ENCODE measurements around the gene TNFSF18. TPM values are rescaled to one million over a fixed set of nuclear protein-coding genes. Genes with fewer than 3 reads are reported as not detected.
A peak's percentile ranks its signal among the peaks of the same experiment; 100 is the strongest.

Gene TNFSF18
- total RNA-seq, 3 donors from 2014 or later (not counting 1 experiment from before 2014, with no cell fraction given), result 0.18 TPM; not detected in 2

GRCh38 chr1:173024543-173024942, 26.2 kb downstream of the TNFSF18 start:
- Mint-ChIP-seq H3K27me3 (ENCODE audit: low read depth in 2 of 2) (peaks cover 0 to 2% of the 10 kb centered on the region in 2 donors), H3K4me3 (no peak overlapping the region), H3K4me1 (no peaks in the 10 kb centered on the region), H3K27ac (no peak overlapping the region), H3K36me3 (no peaks in the 10 kb centered on the region), H3K9me3 (no peaks in the 10 kb centered on the region)
- Histone ChIP-seq H3K36me3 (ENCODE audit: control insufficient read depth, insufficient read depth, low read length) (no peaks in the 10 kb centered on the region), H3K27ac (ENCODE audit: low read length) (no peak overlapping the region), H3K9me3 (ENCODE audit: control insufficient read depth, insufficient read depth, low read length) (no peaks in the 10 kb centered on the region), H3K27me3 (ENCODE audit: control insufficient read depth, insufficient read depth, low read length) (no peaks in the 10 kb centered on the region), H3K4me3 (ENCODE audit: low read length) (no peak overlapping the region), H3K4me1 (ENCODE audit: control insufficient read depth, insufficient read depth, low read length) (no peaks in the 10 kb centered on the region)
- DNase-seq (no peak), ATAC-seq (no peak)
- no peak for TF ChIP-seq CTCF (IDR thresholded peaks at IDR 0.05)
- WGBS (ENCODE audit: insufficient coverage), result 96% methylated on average over 1 of the region's 1 CpG
- intact Hi-C loops (cut with micrococcal nuclease), result no loop called here

GRCh38 chr1:173023343-173023742, 27.4 kb downstream of the TNFSF18 start:
- H3K36me3 ChIP-seq (ENCODE audit: control insufficient read depth, insufficient read depth, low read length), result no peaks in the 10 kb centered on the region
- no peak overlapping the region for H3K4me3 ChIP-seq (ENCODE audit: low read length)
- Mint-ChIP-seq H3K4me1 (no peaks in the 10 kb centered on the region), H3K27ac (no peak overlapping the region), H3K9me3 (no peaks in the 10 kb centered on the region), H3K36me3 (no peaks in the 10 kb centered on the region), H3K4me3 (no peak overlapping the region), H3K27me3 (ENCODE audit: low read depth in 2 of 2) (peaks cover 0 to 2% of the 10 kb centered on the region in 2 donors)
- H3K4me1 ChIP-seq (ENCODE audit: control insufficient read depth, insufficient read depth, low read length), result no peaks in the 10 kb centered on the region
- no peak overlapping the region for H3K27ac ChIP-seq (ENCODE audit: low read length)
- DNase-seq, result no peak
- no peaks in the 10 kb centered on the region for H3K27me3 ChIP-seq (ENCODE audit: control insufficient read depth, insufficient read depth, low read length)
- 98% methylated on average over 3 of the region's 3 CpGs for WGBS (ENCODE audit: insufficient coverage)
- intact Hi-C loops (cut with micrococcal nuclease), result no loop called here
- TF ChIP-seq CTCF (IDR thresholded peaks at IDR 0.05), result no peak
- H3K9me3 ChIP-seq (ENCODE audit: control insufficient read depth, insufficient read depth, low read length), result no peaks in the 10 kb centered on the region
- ATAC-seq, result no peak

- TF ChIP-seq CTCF (IDR thresholded peaks at IDR 0.05), result no peak
- H3K4me1 Mint-ChIP-seq, result peaks cover 0 to 4% of the 10 kb centered on the region in 2 donors
- intact Hi-C loops (cut with micrococcal nuclease), result no loop called here
- H3K9me3 Mint-ChIP-seq, result no peaks in the 10 kb centered on the region
- ATAC-seq, result no peak
- no peaks in the 10 kb centered on the region for H3K36me3 Mint-ChIP-seq
- Histone ChIP-seq H3K27me3 (ENCODE audit: control insufficient read depth, insufficient read depth, low read length) (no peaks in the 10 kb centered on the region), H3K36me3 (ENCODE audit: control insufficient read depth, insufficient read depth, low read length) (no peaks in the 10 kb centered on the region), H3K4me3 (ENCODE audit: low read length) (no peak overlapping the region), H3K4me1 (ENCODE audit: control insufficient read depth, insufficient read depth, low read length) (no peaks in the 10 kb centered on the region), H3K9me3 (ENCODE audit: control insufficient read depth, insufficient read depth, low read length) (no peaks in the 10 kb centered on the region), H3K27ac (ENCODE audit: low read length) (peak overlapping the region; percentile 59)
- 24% methylated on average over 4 of the region's 5 CpGs for WGBS (ENCODE audit: insufficient coverage)
- no peak overlapping the region for H3K4me3 Mint-ChIP-seq
- DNase-seq, result no peak
- peaks cover 0 to 2% of the 10 kb centered on the region in 2 donors for H3K27me3 Mint-ChIP-seq (ENCODE audit: low read depth in 2 of 2)
- no peak overlapping the region for H3K27ac Mint-ChIP-seq
Measured at GRCh38 chr1:173020138-173020750, 30.5 kb downstream of the TNFSF18 start.

- Mint-ChIP-seq H3K4me3 (no peak overlapping the region), H3K27ac (no peak overlapping the region), H3K36me3 (no peaks in the 10 kb centered on the region), H3K27me3 (ENCODE audit: low read depth in 2 of 2) (peaks cover 0 to 2% of the 10 kb centered on the region in 2 donors), H3K4me1 (peaks cover 0 to 4% of the 10 kb centered on the region in 2 donors), H3K9me3 (no peaks in the 10 kb centered on the region)
- no peak overlapping the region for H3K4me3 ChIP-seq (ENCODE audit: low read length)
- intact Hi-C loops (cut with micrococcal nuclease), result no loop called here
- no peaks in the 10 kb centered on the region for H3K27me3 ChIP-seq (ENCODE audit: control insufficient read depth, insufficient read depth, low read length)
- DNase-seq, result no peak
- no peaks in the 10 kb centered on the region for H3K4me1 ChIP-seq (ENCODE audit: control insufficient read depth, insufficient read depth, low read length)
- 40% methylated on average over 1 of the region's 4 CpGs for WGBS (ENCODE audit: insufficient coverage)
- H3K27ac ChIP-seq (ENCODE audit: low read length), result no peak overlapping the region
- no peak for TF ChIP-seq CTCF (IDR thresholded peaks at IDR 0.05)
- no peaks in the 10 kb centered on the region for H3K9me3 ChIP-seq (ENCODE audit: control insufficient read depth, insufficient read depth, low read length)
- no peaks in the 10 kb centered on the region for H3K36me3 ChIP-seq (ENCODE audit: control insufficient read depth, insufficient read depth, low read length)
- no peak for ATAC-seq
Measured at GRCh38 chr1:173017792-173018191, 32.9 kb downstream of the TNFSF18 start.
